ENCODE results near the gene VSIG10. TPM values are rescaled to one million over a fixed set of nuclear protein-coding genes. Genes with fewer than 3 reads are reported as not detected.

VSIG10 gene
- total RNA-seq, 4 donors from 2014 or later = 122 to 207 (median 155) TPM

- TF ChIP-seq CTCF (IDR thresholded peaks at IDR 0.05) = no peak
- TF ChIP-seq POLR2AphosphoS5 (IDR thresholded peaks at IDR 0.05) = no peak
- no peak for TF ChIP-seq POLR2A (IDR thresholded peaks at IDR 0.05)
- TF ChIP-seq EP300 (IDR thresholded peaks at IDR 0.05; ENCODE audit: low read depth) = no peak
These were observed 83.8 kb downstream of the VSIG10 start for GRCh38 chr12:118020036-118020435.

GRCh38 chr12:118017926-118018325 is 85.9 kb downstream of the VSIG10 start:
- peaks cover 0 to 19% (median 6%) of the 10 kb centered on the region in 4 donors for H3K36me3 ChIP-seq
- H3K4me1 ChIP-seq = peaks cover 4 to 18% (median 11%) of the 10 kb centered on the region in 4 donors
- in situ Hi-C loops (cut with MboI; ENCODE audit: low pct_ligation_motif_present in 1 of 4, low pct_unique_long_range_greater_than_20kb in 1 of 4, low sequenced_read_pairs in 3 of 4) = no loop called here
- H3K27ac ChIP-seq = no peak overlapping the region
- intact Hi-C loops (cut with DNase I; ENCODE audit: low total_unique reads) = no loop called here
- TF ChIP-seq CTCF (IDR thresholded peaks at IDR 0.05) (no peak), POLR2AphosphoS5 (IDR thresholded peaks at IDR 0.05) (no peak), POLR2A (IDR thresholded peaks at IDR 0.05) (no peak)
- DNase-seq = no peak
- H3K4me3 ChIP-seq = no peak overlapping the region
- no peaks in the 10 kb centered on the region for H3K9me3 ChIP-seq
- H3K27me3 ChIP-seq = no peaks in the 10 kb centered on the region

More at GRCh38 chr12:118020036-118020435, 83.8 kb downstream of the VSIG10 start:
- peaks cover 0 to 24% (median 8%) of the 10 kb centered on the region in 4 donors for H3K36me3 ChIP-seq
- no peaks in the 10 kb centered on the region for H3K9me3 ChIP-seq
- no peak overlapping the region for H3K27ac ChIP-seq
- 84% methylated on average over 1 of the region's 1 CpG; no CpG with 5 or more reads in 1 of the 2 donors for WGBS, 2 donors (ENCODE audit: low coverage in 1 of 2)
- intact Hi-C loops (cut with DNase I; ENCODE audit: low total_unique reads) = no loop called here
- no peaks in the 10 kb centered on the region for H3K27me3 ChIP-seq
- DNase-seq = no peak
- no peak overlapping the region for H3K4me3 ChIP-seq
- H3K4me1 ChIP-seq = peaks cover 4 to 18% (median 11%) of the 10 kb centered on the region in 4 donors
- in situ Hi-C loops (cut with MboI; ENCODE audit: low pct_ligation_motif_present in 1 of 4, low pct_unique_long_range_greater_than_20kb in 1 of 4, low sequenced_read_pairs in 3 of 4) = no loop called here

GRCh38 chr12:118016424-118017264 is 87.2 kb downstream of the VSIG10 start, which contains the start of gene RFC5:
Gene RFC5 (plus strand): TSS chr12:118016703. CDS start chr12:118016828, 125 bp downstream.
- Histone ChIP-seq H3K4me3 (peak within 1 kb of the TSS; percentile 73 to 98 (median 85)), H3K27me3 (no peaks in the 10 kb centered on the region), H3K27ac (peak within 1 kb of the TSS; percentile 70 to 82 (median 76)), H3K4me1 (peaks cover 4 to 18% (median 11%) of the 10 kb centered on the region in 4 donors), H3K36me3 (peaks cover 0 to 10% (median 0%) of the 10 kb centered on the region in 4 donors), H3K9me3 (no peaks in the 10 kb centered on the region)
- no peak for TF ChIP-seq CTCF (IDR thresholded peaks at IDR 0.05)
- peak; percentile 46 for TF ChIP-seq POLR2A (IDR thresholded peaks at IDR 0.05)
- peak in 1 of 3 donors; percentile 36 for TF ChIP-seq POLR2AphosphoS5 (IDR thresholded peaks at IDR 0.05)
- WGBS, 2 donors (ENCODE audit: low coverage in 1 of 2) = 0% methylated on average over 56 of the region's 61 CpGs; no CpG with 5 or more reads in 1 of the 2 donors
- DNase-seq = peak; percentile 99
- in situ Hi-C loops (cut with MboI; ENCODE audit: low pct_ligation_motif_present in 1 of 4, low pct_unique_long_range_greater_than_20kb in 1 of 4, low sequenced_read_pairs in 3 of 4) = no loop called here
- intact Hi-C loops (cut with DNase I; ENCODE audit: low total_unique reads) = no loop called here

- TF ChIP-seq CTCF (IDR thresholded peaks at IDR 0.05) (no peak), POLR2AphosphoS5 (IDR thresholded peaks at IDR 0.05) (no peak), POLR2A (IDR thresholded peaks at IDR 0.05) (no peak), EP300 (IDR thresholded peaks at IDR 0.05; ENCODE audit: low read depth) (no peak)
- WGBS, 2 donors (ENCODE audit: low coverage in 1 of 2) = 25 to 28% methylated on average over 5 to 9 of the region's 9 CpGs
- Histone ChIP-seq H3K9me3 (no peaks in the 10 kb centered on the region), H3K4me3 (peak overlapping the region in 3 of 4 donors; percentile 73 to 98 (median 76)), H3K4me1 (peaks cover 4 to 18% (median 11%) of the 10 kb centered on the region in 4 donors), H3K27ac (peak overlapping the region in 1 of 4 donors; percentile 82), H3K36me3 (peaks cover 0 to 10% (median 0%) of the 10 kb centered on the region in 4 donors), H3K27me3 (no peaks in the 10 kb centered on the region)
- intact Hi-C loops (cut with DNase I; ENCODE audit: low total_unique reads) (no loop called here), in situ Hi-C loops (cut with MboI; ENCODE audit: low pct_ligation_motif_present in 1 of 4, low pct_unique_long_range_greater_than_20kb in 1 of 4, low sequenced_read_pairs in 3 of 4) (no loop called here)
- DNase-seq = no peak
These were observed 87.9 kb downstream of the VSIG10 start for GRCh38 chr12:118015944-118016343.
